HG02970 (cell line): ENCODE data around the gene ITPR2.

ENCODE experiments used
- ATAC-seq: cut with Tn5 transposase; IDR thresholded peaks from one replicate; pipeline ENCODE4 v1.9.1; 2021; ENCODE audit warnings: mild to moderate bottlenecking, moderate library complexity, moderate number of reproducible peaks; ENCODE audit not compliant: unreplicated experiment, low FRiP score

ITPR2 gene

DNA sequence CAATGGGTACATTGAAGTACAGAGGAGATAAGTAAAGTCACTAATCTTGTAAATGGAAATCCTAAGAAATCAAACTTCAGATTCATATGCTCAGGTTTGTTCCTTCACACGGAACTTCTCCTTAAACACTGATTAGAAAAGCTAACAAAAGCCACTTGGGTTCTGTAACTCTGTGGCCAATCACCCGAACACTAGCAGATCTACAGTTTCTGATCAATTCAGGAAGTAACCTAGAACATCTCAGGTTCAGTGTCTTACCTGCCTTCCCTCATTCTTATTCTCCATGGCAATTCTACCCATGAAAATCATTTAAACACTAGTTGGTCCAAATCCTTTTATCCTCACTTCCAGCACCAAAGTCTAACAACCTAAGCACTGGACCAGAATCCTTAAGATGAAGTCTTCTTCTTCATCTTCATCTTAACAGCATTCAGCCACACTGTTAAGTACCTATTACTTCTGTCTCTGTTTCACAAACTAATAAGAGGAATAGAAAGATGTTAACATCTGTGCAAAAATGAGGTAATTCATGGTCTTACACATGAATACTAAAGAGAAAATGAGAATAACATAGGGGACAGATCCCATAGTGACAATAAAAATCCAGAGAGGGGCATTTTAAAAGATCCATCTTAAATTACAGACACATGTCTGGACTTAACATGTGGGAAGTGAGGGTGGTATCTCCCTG is 453.1 kb downstream of the ITPR2 start:
- no peak for ATAC-seq

DNA sequence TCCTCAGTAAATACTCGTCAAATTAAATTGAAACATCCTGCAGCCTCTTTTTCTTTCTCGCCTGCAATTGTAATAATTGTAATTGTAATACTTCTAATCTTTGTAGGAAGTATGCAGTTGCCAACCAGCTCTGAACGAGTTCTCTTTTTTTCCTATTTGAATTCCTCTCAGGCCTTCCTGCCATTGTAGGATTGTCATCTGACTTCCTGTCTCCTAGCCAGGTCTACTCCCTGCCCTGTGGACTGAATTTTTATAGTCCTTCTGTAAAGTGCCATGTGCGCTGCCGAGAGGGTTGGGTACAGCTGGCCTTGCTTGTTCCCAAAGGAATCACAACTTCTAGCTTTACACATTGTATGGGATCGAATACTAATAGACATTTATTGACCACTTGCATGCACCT is 454.3 kb downstream of the ITPR2 start:
- ATAC-seq = no peak

DNA sequence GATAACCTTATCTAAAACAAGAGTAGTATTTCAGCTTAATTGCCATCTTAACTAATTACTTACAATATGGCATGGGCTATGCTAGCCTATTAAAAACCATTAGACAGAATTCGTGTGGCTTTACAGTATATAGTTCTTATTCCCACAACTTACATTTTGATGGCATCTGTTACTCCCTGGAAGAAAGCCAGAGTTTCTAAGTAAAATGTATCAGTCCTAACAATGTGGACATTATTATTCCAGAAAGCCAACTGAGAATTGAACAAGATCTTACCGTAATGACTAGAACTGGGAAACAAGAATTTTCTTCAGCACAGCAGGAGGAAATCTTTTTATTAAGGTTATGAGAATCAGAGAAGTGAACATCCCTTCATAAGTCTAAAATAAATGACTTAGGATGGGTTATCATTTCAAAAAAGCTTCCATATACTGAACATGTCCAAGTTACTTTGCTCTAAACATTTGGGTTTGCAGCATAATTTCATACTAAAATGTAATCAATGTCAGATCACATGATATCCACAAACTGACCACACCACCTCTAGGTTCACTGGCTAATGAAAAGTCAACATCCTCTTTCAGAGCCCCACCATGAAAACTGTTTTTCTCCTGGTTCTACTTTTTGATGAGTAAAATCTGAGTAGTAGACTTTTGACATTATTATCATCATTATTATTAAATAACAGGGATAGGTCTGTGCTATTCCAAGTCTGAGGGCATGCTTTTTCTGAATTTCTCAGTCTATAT is 457.9 kb downstream of the ITPR2 start:
- no peak for ATAC-seq

DNA sequence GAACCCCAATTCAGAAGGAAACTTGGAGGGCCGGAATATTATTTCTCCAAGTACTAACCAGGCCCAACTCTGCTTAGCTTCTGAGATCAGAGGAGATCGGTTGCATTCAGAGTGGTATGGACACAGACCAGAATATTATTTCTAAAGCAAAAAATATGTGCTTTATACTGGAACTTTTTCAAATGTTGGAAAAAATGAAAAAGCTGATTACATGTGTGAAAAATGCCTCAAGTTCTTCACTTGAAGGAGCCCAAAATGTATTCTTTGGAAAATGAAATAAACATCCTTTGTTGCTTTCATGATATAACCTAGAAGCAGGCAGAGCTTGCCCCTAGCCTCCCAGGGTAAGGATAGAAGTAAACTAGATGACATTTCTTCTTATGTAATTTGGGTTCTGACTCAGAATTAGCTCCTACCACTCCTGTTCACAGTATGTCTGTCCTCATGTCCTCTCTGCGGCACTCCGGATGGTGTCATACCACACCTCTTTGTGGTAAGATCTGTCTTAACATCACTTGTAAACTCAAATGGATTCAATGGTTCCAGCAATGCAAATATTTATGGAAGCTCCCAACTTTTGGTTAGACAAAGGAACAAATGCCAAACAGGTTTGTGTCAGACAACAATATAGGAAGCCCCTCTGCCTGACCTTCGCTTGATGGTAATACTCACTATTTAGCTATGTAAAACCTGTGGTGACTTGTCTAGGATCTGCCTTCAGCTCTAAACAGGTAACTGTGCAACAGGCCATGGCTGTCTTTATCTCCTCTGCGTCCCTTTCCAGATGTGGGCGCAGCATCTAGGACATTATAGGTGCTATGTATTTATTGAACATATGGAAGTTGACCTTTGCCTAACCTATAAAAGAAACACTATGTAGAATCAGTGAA is 459.1 kb downstream of the ITPR2 start:
- no peak for ATAC-seq

DNA sequence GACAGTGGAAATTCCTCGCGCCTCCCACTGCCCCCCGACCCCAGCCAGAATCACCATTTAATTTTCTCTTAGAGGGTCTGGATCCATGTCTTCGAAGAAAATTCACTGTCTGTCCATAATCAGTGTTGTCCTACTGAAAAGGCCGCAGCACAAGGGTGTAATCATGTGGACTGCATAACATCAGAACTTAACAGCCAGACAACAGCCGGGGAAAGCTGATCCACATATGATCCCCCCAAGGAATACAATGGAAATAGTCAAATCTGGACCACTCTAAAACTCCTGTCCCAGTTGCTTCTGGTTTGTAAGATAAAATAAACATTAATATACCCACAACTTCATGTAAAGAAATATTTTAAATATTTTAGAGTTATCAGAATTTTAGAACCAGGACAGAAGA is 460.1 kb downstream of the ITPR2 start:
- ATAC-seq = no peak

DNA sequence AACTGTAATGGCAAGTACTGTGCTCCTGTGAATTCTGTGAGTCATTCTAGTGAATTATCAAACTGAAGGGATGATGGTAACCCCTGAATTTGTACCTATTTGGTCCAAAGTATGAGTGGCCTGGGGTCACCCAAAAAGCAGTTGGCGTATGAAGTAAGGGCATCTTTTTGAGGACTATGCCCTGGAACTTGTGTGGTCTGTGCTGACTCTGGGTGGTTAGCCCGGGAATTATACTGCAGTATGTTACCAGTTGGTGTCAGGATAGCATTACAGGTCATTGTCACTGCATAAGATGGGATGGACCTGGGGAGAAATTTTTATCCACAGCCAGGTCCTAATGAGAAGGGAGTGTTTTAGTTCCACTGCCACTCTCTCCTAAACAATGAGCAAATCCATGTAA is 462.9 kb downstream of the ITPR2 start:
- no peak for ATAC-seq

DNA sequence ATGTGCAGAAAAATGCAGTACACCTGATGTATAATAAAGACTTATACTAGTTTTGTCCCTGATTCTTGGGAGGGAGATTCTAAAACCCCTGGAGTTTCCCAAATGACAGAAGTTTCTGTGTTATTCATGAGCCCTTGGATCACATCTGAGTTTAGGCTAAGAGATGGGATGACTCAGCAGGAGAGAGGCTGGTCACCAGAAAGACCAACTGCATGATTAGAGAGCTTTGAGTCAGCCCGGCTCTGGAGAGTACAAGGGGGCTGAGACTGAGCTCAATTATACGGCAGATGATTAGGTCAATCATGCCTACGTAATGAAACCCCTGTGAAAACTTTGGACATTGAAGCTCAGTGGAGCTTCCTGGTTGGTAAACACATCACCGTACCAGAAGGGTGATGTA is 463.4 kb downstream of the ITPR2 start:
- ATAC-seq = no peak

DNA sequence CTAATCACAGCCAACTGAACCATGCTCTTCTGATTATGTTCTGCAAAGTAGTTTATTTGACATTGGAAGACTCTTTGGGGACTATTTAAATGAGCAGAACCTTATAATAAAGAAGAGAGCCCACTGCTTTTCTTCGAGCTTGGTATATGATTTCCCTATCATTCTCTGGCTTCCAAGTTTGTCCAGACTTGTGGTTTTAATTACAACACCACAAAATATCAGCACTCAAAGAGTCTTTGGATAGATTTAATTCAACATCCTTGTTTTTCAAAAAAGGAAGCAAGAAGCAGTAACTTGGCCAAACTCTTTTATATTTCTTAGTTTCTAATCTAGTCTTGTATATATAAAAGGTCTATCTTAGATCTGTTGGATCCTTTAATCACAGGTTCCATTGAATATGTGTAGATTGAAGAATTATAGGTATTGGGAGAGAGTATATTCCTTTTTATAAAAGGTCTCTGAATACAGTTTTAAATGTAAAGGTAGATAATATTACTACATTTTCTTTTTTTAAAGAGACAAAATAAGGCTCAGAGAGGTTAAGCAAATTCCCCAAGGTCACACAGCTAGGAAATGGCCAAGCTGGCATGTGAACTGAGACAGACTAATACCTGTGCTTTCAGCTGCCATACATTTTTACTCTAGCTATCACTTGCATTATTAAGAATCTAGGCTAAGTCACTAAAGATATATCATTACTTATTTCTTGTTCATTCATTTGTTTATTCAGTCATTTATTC is 464.8 kb downstream of the ITPR2 start:
- no peak for ATAC-seq

DNA sequence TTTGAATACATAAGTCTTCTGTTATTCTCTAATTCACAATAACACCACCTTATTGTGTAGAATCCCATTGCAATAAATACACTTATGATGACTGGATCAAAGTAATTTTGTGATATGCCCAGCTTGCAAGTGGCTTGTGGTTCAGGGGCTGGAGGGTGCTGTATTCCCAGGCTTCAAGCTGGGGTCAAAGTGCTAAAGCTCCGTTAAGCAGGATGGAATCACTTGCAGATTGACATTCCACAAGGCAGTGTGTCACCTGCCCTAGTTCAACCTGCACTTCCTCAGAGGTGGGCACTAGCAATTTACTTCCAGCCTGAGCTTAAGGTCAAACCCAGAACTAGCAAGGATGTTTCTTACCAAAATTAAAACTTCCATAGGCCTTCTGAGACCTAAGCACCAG is 471.0 kb downstream of the ITPR2 start:
- ATAC-seq = no peak

DNA sequence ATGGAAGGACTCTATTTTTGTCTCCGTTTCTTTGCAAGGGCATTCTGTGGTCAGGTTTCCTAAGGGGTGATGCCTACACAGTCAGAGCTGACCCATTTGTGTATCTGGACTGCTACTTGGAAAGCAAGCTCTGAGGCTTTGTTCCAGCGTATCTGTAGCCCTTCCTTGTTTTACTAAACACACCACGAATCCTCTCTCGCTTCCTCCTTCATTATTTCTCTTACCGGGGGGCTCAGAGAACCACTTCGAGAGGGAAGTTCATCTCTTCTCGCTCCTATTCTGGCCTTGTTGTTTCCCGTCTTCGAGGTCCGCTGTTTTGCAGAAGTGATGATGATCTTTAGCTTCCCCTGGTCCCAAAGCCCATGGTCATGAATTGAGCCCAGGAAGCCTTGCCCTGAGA is 472.9 kb downstream of the ITPR2 start:
- no peak for ATAC-seq

DNA sequence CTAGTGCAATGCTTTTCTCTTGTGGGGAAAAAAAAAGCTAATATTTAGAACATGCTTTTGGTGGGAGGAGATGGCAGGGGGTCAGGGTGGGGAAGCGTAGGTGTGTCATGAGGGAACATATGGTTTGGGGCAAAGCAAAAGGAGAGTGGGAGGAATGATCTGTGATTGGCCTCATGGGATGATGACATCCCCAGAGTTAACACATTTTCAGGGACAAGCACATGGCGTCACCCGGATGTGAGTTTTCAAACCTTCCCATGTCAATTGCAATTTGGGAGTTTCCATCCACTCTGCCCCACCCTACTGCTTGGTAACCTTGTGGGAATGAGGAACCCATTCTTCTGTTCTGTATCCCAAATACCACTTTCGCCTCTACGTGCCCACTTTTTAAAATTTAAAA is 473.4 kb downstream of the ITPR2 start:
- ATAC-seq = no peak

DNA sequence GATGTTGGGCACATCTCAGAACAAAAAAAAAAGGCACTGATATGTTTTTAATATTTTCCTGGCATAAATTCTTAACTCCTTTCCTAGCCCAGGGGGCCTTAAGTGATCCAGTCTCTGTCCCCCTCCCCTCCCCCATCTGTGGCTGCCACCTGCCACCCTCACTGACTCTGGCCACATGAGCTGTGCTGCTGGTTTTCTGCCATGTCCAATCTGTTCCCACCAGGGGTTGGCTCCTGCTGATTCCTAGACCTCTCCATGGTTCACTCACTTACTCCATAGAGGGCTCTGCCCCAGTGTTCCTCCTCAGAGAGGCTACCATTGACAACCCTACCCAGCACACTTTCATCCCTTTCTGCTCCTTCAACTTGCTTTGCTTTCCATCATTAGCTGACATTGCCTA is 474.3 kb downstream of the ITPR2 start:
- no peak for ATAC-seq

DNA sequence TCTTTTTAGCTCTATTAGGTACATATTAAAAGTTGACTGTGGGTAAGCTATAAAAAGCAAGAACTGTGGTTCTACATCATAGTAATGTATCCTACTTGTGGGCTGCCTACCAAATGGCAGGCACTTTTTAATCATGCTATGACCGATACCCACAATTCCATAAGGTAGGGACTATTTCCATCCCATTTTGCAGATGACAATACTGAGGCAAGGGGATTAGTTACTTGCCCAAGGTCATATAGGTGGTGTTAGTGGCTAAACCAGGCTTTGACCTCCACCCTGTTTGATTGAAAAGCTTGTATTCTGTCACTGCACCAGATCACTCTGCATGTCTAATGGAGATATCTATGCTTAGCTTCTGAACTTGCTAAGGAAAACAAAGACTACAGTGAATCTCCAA is 485.7 kb downstream of the ITPR2 start:
- ATAC-seq = no peak

DNA sequence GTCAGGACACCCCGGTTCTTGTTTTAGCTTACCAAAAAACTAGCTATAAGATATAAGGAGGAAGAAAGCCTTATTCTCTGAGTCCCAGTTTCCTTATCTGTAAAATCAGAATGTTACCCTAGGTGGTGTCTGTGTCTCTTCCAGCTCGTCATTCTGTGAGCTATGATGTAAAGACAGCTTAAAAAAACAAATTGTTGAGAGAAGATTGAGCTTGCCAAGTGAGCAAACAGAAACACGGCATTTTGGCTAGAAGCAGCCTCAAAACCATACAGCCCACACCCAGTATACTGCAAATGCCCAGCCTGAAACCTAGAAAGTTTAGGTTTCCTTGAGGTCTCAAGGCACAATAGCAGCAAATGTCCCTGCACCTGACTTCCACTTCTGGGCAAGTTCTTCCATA is 486.3 kb downstream of the ITPR2 start:
- no peak for ATAC-seq

DNA sequence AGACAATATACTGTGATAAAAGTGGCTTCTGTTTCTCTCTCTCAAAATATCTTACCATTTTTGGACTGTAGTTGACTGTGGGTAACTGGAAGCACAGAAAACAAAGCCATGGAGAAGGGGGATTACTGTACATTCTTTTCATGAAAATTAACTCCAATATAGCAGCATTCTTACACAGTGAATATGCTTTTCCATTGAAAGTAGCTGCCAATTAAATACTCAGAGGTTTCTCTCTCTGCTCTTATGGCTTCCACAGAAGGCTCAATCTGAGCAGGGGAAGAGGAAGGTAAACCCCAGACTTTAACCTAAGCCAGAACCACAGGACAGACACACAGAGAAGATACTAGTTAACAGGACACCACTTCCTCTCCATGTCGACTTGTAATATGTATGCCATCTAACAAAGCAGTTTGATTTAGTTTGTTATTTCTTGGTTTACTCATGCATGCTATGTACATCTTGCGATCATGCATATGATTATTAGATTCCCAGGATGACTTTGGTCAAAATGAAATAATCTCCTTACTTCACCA is 487.5 kb downstream of the ITPR2 start:
- no peak for ATAC-seq

DNA sequence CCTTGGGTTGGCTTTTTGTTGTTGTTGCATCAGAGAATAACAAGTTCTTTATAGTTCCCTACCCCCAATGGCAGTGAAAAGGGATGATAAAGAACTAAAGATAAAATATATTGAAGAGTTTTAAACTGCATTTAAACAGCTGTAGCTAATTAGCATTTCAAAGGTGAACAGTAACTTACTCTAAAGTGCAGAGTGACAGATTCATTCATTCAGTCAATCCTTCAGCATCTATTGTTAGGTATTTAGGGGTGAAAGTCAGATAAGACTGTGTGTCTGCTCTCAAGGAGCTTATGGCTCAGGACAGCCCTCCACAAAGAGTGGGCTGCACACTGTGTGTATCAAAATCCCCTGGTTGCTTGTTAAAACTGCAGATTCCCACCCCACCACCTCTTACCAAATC is 491.5 kb downstream of the ITPR2 start:
- no peak for ATAC-seq

DNA sequence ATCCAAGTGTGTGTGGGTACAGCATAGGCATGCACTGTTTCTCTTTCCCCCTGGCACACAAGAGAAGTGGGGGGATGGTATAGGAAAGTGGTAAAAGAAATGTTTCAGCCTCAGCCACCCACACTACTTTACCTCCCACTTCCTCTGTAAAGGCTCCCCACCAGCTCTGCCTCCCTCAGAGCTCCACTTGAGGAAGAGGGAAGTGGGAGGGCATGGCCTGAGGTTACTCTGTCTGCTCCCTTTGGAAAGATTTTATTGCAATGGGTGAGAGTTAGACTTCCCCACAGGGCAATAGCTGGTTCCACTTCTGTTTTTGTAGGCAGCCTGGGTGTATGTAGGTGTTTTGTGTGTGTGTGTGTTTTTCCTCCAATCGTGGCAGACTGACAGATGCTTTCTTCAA is 492.3 kb downstream of the ITPR2 start:
- ATAC-seq = no peak

DNA sequence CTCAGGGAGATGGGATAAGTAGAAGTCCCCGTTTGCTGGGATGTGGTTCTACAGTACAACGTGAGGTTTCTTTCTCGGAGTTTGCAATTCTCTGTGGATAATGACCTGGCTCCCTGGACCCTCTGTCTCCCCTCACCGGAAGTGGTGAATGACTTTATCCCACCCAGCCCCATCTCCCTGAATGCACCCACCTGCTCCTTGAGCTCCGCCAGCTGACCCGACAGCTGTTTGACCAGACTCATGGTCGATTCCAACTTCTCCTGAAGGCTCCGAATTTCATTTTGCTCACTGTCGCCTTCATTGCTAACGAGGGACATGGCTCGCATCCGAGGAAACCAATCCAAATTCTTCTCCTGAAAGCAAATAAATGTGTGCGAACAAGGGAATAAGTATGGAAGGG is 493.0 kb downstream of the ITPR2 start:
- ATAC-seq = no peak

DNA sequence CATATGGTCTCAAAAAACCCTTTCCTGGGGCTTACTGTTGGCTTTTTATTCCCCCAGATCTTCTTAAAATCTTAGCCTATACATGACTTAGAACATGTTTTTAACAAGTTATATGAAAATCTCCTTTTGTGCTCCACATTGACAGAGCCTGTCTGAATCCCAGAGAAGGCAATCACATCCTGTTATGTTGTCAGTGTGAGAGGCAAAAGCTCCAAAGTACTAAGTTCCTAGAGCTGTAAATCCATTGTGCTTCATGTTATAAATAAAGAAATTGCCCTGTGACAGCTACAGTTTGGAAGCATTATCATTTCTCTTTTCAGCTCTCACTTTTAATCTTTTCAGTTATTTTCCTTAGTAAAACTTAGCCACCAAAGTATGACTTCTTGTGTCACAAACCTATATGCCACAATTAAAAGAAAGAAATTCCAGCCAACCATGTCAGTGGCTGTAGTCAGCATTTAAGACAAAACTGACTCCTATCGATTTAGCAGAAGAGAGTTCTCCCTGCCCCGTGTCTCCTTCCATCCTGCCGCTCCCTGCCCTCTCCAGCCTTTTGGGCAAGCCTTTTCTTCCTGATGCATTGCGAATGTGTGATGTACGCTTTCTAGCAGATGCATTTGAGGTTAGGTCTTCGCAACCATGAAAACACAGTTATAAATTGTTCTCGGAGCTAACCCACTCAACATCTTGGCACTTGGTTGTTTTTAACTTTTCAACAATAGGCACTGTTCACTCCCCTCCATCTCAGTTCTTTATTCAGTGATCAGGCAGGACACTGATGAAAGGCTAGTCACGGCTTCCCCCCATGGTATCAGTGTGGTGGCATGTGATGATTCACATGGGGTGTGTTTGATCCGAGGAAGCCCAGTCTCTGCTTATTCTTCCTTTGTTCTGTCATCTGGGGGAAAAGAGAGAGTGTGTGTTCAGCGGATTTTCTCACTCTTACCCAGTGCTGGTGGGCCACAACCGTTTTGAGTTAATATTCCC is 494.1 kb downstream of the ITPR2 start:
- no peak for ATAC-seq
